SK-N-SH treated with all-trans-retinoic acid at 6 μM for 48 hours (cell line): Measurements from ENCODE around the gene ARAP1.

Experiments
- CSDC2 ChIP-seq: fragments of 250-450 bp; sonication (Bioruptor Pico); IDR thresholded peaks from 2 replicates; pipeline ENCODE4 v1.5.0; 2020; ENCODE audit warnings: mild to moderate bottlenecking, moderate library complexity
- GLIS3 ChIP-seq: fragments of 250-450 bp; sonication (Bioruptor Pico); IDR thresholded peaks from 2 replicates; pipeline ENCODE4 v1.5.0; 2020; ENCODE audit warnings: mild to moderate bottlenecking, moderate library complexity
- PATZ1 ChIP-seq: fragments of 250-450 bp; sonication (Bioruptor Pico); IDR thresholded peaks from 2 replicates; pipeline ENCODE4 v1.8.0; 2020; ENCODE audit warnings: mild to moderate bottlenecking, moderate library complexity, borderline replicate concordance
- RARB ChIP-seq: fragments of 250-450 bp; sonication (Bioruptor Pico); IDR thresholded peaks from 2 replicates; pipeline ENCODE4 v1.8.0; 2021; ENCODE audit warnings: mild to moderate bottlenecking, moderate library complexity
- TSHZ2 ChIP-seq: fragments of 250-450 bp; sonication (Bioruptor Pico); IDR thresholded peaks from 2 replicates; pipeline ENCODE4 v1.5.0; 2020; ENCODE audit warnings: mild to moderate bottlenecking, moderate library complexity
- ZC3H10 ChIP-seq: fragments of 250-450 bp; sonication (Bioruptor Pico); IDR thresholded peaks from 2 replicates; pipeline ENCODE4 v1.5.1; 2021; ENCODE audit warnings: mild to moderate bottlenecking, moderate library complexity
- ZFP3 ChIP-seq: fragments of 250-450 bp; sonication (Bioruptor Pico); IDR thresholded peaks from 2 replicates; pipeline ENCODE4 v1.5.0; 2020; ENCODE audit warnings: mild to moderate bottlenecking, moderate library complexity

DNA sequence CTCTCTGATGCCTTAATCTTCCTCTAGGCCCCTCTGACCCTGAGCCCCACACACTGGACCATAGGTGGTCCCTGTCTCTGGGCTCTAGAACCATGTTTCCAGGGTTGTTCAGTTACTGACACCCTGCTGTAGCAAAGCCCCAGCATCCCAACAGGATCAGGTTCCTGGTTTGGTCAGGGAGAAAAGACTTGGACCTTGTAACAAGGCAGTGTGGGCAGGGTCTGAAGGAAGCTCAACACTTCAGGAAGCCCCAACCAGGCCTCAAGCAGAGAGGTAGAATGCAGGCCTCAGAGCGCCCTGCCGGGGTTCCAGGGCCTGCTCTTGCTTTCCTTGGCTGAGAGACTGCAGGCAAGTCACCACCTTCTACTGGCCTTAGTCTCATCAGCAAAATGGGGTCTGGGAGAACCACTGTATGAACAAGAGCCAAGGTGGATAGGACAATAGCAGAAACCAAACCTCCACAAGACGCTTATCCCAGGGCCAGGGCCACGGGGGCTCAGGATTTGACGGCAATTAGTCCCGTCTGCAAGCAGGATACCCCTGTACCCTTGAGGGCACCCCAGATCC lies 4.8 kb downstream of the ARAP1 start:
- TF ChIP-seq RARB (CRISPR knock-in tag) = no peak
- TF ChIP-seq PATZ1 = no peak
- no peak for TF ChIP-seq ZC3H10 (CRISPR knock-in tag)
- TF ChIP-seq ZFP3 (CRISPR knock-in tag) = no peak
- no peak for TF ChIP-seq GLIS3 (CRISPR knock-in tag)
- no peak for TF ChIP-seq TSHZ2 (CRISPR knock-in tag)
- TF ChIP-seq CSDC2 (CRISPR knock-in tag) = no peak
